GM12878 (cell line): ENCODE results near the gene SPIN1. TPM values are rescaled to one million over a fixed set of nuclear protein-coding genes. Genes with fewer than 3 reads are reported as not detected.

Experiments
- ATAC-seq: fragments of 200-7000 bp; cut with Tn5 transposase; 3 replicates; pipeline ENCODE4 v1.9.1; 2020; ENCODE audit warnings: mild to moderate bottlenecking, moderate library complexity
- BruUV-seq: library from RNA; stranded (reverse); fragments of 400-500 nt; replicated peaks from 2 replicates; lab custom pipeline; 2021; lab: Mats Ljungman, UMichigan
- CTCF ChIA-PET: fragments of 300-600 bp; sonication (Branson Sonifier 250); formaldehyde crosslinking; extraction: SDS; loops from one replicate; lab custom pipeline; 2021; ENCODE audit warnings: inconsistent platforms; lab: Yijun Ruan, JAX
- POLR2A ChIA-PET: fragments of 350-600 bp; formaldehyde crosslinking; extraction: SDS; loops from one replicate; lab custom pipeline; 2021; ENCODE audit warnings: inconsistent platforms; lab: Charles Lee
- RAD21 ChIA-PET: fragments of 300-600 bp; sonication (Branson Sonifier 250); formaldehyde crosslinking; loops from one replicate; lab custom pipeline; 2023; ENCODE audit warnings: antibody characterized with exemption; ENCODE audit not compliant: unreplicated experiment; lab: Charles Lee
- SMC1A ChIA-PET: fragments of 300-600 bp; sonication (Branson Sonifier 250); formaldehyde crosslinking; loops from one replicate; lab custom pipeline; 2023; ENCODE audit not compliant: unreplicated experiment, uncharacterized antibody; lab: Charles Lee
- DNase-seq: peaks from one replicate; pipeline ENCODE4 v3.0.0-alpha.2; 2011; ENCODE audit warnings: low read depth, low spot score
- FAIRE-seq: peaks from 3 replicates; lab custom pipeline; 2011; peaks lifted over from hg19 to GRCh38; lab: Jason Lieb, UNC
- H2AFZ ChIP-seq: 2 replicates; pipeline ENCODE4 v1.6.0; 2011; ENCODE audit warnings: low read depth, low read length, control low read depth; ENCODE audit not compliant: control insufficient read depth
- H3K27ac ChIP-seq: 2 replicates; pipeline ENCODE4 v1.5.1; 2011; ENCODE audit warnings: control low read depth; ENCODE audit not compliant: control insufficient read depth, insufficient read depth
- H3K27me3 ChIP-seq, 2 experiments: replicated peaks in 1 of 2; 2 replicates each; pipeline versions ENCODE4 v1.6.0 to v1.6.1; 2011; ENCODE audit warnings: low read length in 1 of 2; ENCODE audit not compliant: control insufficient read depth in 2 of 2, insufficient read depth in 2 of 2
- H3K36me3 ChIP-seq, 2 experiments: 2 replicates each; pipeline ENCODE4 v1.5.1; 2011; ENCODE audit warnings: low read length in 1 of 2; ENCODE audit not compliant: control insufficient read depth in 2 of 2, insufficient read depth in 2 of 2
- H3K4me1 ChIP-seq: 2 replicates; pipeline ENCODE4 v1.6.1; 2011; ENCODE audit warnings: mild to moderate bottlenecking, low read length, moderate library complexity, mixed read lengths; ENCODE audit not compliant: control insufficient read depth, insufficient read depth
- H3K4me2 ChIP-seq: 2 replicates; pipeline ENCODE4 v1.6.0; 2011; ENCODE audit warnings: control low read depth; ENCODE audit not compliant: control insufficient read depth, insufficient read depth
- H3K4me3 ChIP-seq: fragments of 200-600 bp; sonication (generic); 2 replicates; pipeline ENCODE4 v1.5.1; 2016
- H3K79me2 ChIP-seq: 2 replicates; pipeline ENCODE4 v1.6.0; 2011; ENCODE audit warnings: low read length; ENCODE audit not compliant: control insufficient read depth, insufficient read depth
- H3K9ac ChIP-seq: 2 replicates; pipeline ENCODE4 v1.8.0; 2011; ENCODE audit warnings: low read length, control low read depth, mixed read lengths; ENCODE audit not compliant: control insufficient read depth, insufficient read depth
- H3K9me3 ChIP-seq: replicated peaks from 3 replicates; pipeline ENCODE4 v1.5.1; 2011; ENCODE audit warnings: mild to moderate bottlenecking, low read length; ENCODE audit not compliant: control insufficient read depth, insufficient read depth
- H4K20me1 ChIP-seq: 2 replicates; pipeline ENCODE4 v1.6.0; 2011; ENCODE audit not compliant: control insufficient read depth, insufficient read depth
- MTA2 ChIP-seq: fragments of 450-650 bp; IDR thresholded peaks from 2 replicates; pipeline ENCODE4 v1.6.1; 2016; ENCODE audit warnings: low read depth, mild to moderate bottlenecking, moderate library complexity
- MXI1 ChIP-seq: fragments of 150-350 bp; IDR thresholded peaks from 2 replicates; pipeline ENCODE4 v1.6.1; 2011; ENCODE audit warnings: low read depth, mild to moderate bottlenecking, inconsistent platforms, low read length, improper control_type of control experiment
- RBBP5 ChIP-seq: fragments of 200-600 bp; sonication (generic); conservative IDR thresholded peaks from 2 replicates; pipeline ENCODE4 v1.6.1; 2016
- RELA ChIP-seq: fragments of 450-650 bp; IDR thresholded peaks from 2 replicates; pipeline ENCODE4 v1.8.0; 2014; ENCODE audit warnings: borderline replicate concordance; ENCODE audit not compliant: partially characterized antibody
- SKIL ChIP-seq: fragments of 450-650 bp; IDR thresholded peaks from 2 replicates; pipeline ENCODE4 v1.6.1; 2017; ENCODE audit warnings: mild to moderate bottlenecking, low read depth, inconsistent platforms; ENCODE audit not compliant: poor library complexity, severe bottlenecking
- SMARCA5 ChIP-seq: fragments of 450-650 bp; IDR thresholded peaks from 2 replicates; pipeline ENCODE4 v1.6.1; 2017; ENCODE audit warnings: mild to moderate bottlenecking
- STAT1 ChIP-seq: fragments of 450-650 bp; conservative IDR thresholded peaks from 2 replicates; pipeline ENCODE4 v1.6.1; 2014; ENCODE audit warnings: antibody characterized with exemption, mild to moderate bottlenecking
- STAT3 ChIP-seq: IDR thresholded peaks from 2 replicates; pipeline ENCODE4 v1.6.1; 2011; ENCODE audit warnings: low read depth, low read length, improper control_type of control experiment
- ZBTB4 ChIP-seq: fragments of 450-650 bp; formaldehyde crosslinking; IDR thresholded peaks from 2 replicates; pipeline ENCODE4 v1.4.0; 2022; ENCODE audit warnings: mild to moderate bottlenecking, moderate library complexity
- WGBS: methylation state at CpG from one replicate; pipeline ENCODE4 v1.1.6; 2016; ENCODE audit warnings: low lambda C conversion rate; ENCODE audit not compliant: insufficient replicate concordance, insufficient coverage; ENCODE audit errors: missing lambda C conversion rate; 5-methylcytosine and 5-hydroxymethylcytosine counted together
- in situ Hi-C: fragments of 300-500 bp; cut with MboI; formaldehyde crosslinking; loops from 9 replicates; pipeline ENCODE4 v1.14.3; 2018; ENCODE audit warnings: mixed read lengths
- intact Hi-C: fragments of 100-400 bp; cut with micrococcal nuclease; formaldehyde crosslinking; loops from one replicate; pipeline ENCODE4 v1.14.2; 2022; ENCODE audit not compliant: unreplicated experiment
- polyA plus RNA-seq, 11 experiments: library from polyadenylated mRNA; depleted of rRNA in 4 of 11; unstranded in 6 of 11; stranded (reverse) in 5 of 11; fragments of >200 nt; fragmentation: Nextera tagmentation in 4 of 11; fragmentation: Illumina TruSeq in 1 of 11; extraction: Ambion mirVana in 4 of 11; extraction: Trizol in 1 of 11; gene quantifications; 1 replicate in 1 of 11; 2 replicates in 10 of 11; pipeline versions ENCODE4 v1.2.1 to v1.2.3, GENCODE V29; 2011 to 2016; ENCODE audit warnings: inconsistent platforms in 2 of 11, missing spikeins in 2 of 11, low read depth in 1 of 11
- total RNA-seq, 4 experiments: library from RNA; depleted of rRNA in 3 of 4; stranded (reverse); fragments of >200 nt in 3 of 4; fragmentation: Illumina TruSeq in 1 of 4; extraction: Trizol in 1 of 4; gene quantifications; 2 replicates each; pipeline versions ENCODE4 v1.2.1 to v1.2.3, GENCODE V29; 2013 to 2021

SPIN1 gene
- total and polyA plus RNA-seq, 10 of the 15 experiments (the other 5 are each of a cell fraction or from before 2014, with no cell fraction given), result 6.6 to 30.3 (median 17.1) TPM

GRCh38 chr9:88425538-88425950 lies 37.3 kb downstream of the SPIN1 start:
- TF ChIP-seq STAT3 (no peak), ZBTB4 (CRISPR knock-in tag) (no peak)
- DNase-seq, result no peak
- no peak overlapping the region for H3K9ac ChIP-seq
- intact Hi-C loops, result no loop called here
- CTCF ChIA-PET, result no interaction called here
- H3K9me3 ChIP-seq, result no peaks in the 10 kb centered on the region; the same call in 1 of the 3 replicates
- no peak overlapping the region for H3K27ac ChIP-seq
- BruUV-seq, result no TSS peak
- FAIRE-seq, result no peak
- H3K4me1 ChIP-seq, result no peaks in the 10 kb centered on the region
- H2AFZ ChIP-seq, result no peak overlapping the region
- RAD21 ChIA-PET, result no interaction called here
- no peaks in the 10 kb centered on the region for H3K27me3 ChIP-seq
- POLR2A ChIA-PET, result no interaction called here
- H3K36me3 ChIP-seq, result peaks cover 0 to 2% of the 10 kb centered on the region in 2 experiments; a peak in 1 of 4 replicates
- SMC1A ChIA-PET, result interaction anchor here (0.6 kb wide), 1 partner anchor 572 kb away, joined by 3 read pairs; no protein-coding TSS in a partner anchor
- no peak overlapping the region for H3K4me3 ChIP-seq
- no peak overlapping the region for H3K4me2 ChIP-seq
- no peaks in the 10 kb centered on the region for H4K20me1 ChIP-seq
- no peak for ATAC-seq
- in situ Hi-C loops, result no loop called here
- WGBS, result 93% methylated on average over 7 of the region's 10 CpGs
- H3K79me2 ChIP-seq, result no peaks in the 10 kb centered on the region; the same call in 1 of the 2 replicates

GRCh38 chr9:88426651-88427050 lies 38.4 kb downstream of the SPIN1 start:
- CTCF ChIA-PET, result no interaction called here
- SMC1A ChIA-PET, result interaction anchor here (1.0 kb wide), 1 partner anchor 23 kb away, joined by 3 read pairs; no protein-coding TSS in a partner anchor
- Histone ChIP-seq H2AFZ (no peak overlapping the region), H3K4me1 (no peaks in the 10 kb centered on the region), H3K9me3 (no peaks in the 10 kb centered on the region), H3K79me2 (no peaks in the 10 kb centered on the region; the same call in 1 of the 2 replicates), H3K27me3 (no peaks in the 10 kb centered on the region), H3K9ac (no peak overlapping the region), H3K4me2 (no peak overlapping the region), H3K4me3 (no peak overlapping the region), H4K20me1 (no peaks in the 10 kb centered on the region), H3K27ac (no peak overlapping the region), H3K36me3 (no peaks in the 10 kb centered on the region; a peak in 1 of 4 replicates)
- POLR2A ChIA-PET, result no interaction called here
- TF ChIP-seq MTA2 (no peak), RELA (no peak), MXI1 (no peak), SKIL (no peak), SMARCA5 (no peak), RBBP5 (no peak), STAT1 (no peak)
- 100% methylated on average over 1 of the region's 1 CpG for WGBS
- in situ Hi-C loops (no loop called here), intact Hi-C loops (no loop called here)
- RAD21 ChIA-PET, result interaction anchor here (0.5 kb wide), 1 partner anchor 1041 kb away, joined by 3 read pairs; no protein-coding TSS in a partner anchor
- ATAC-seq, result no peak
- no TSS peak for BruUV-seq
- no peak for FAIRE-seq
- no peak for DNase-seq
